Activated CD8-positive, alpha-beta memory T cell treated with anti-CD3 and anti-CD28 coated beads, Interleukin-2, amount 50 U/mL, for 4 hours (primary cell): ENCODE measurements around the gene KCTD10.

Experiments used
- DNase-seq: peaks from one replicate; pipeline ENCODE4 v3.0.0-alpha.2; 2020

KCTD10 gene

GRCh38 chr12:109467978-109468676, 9.0 kb downstream of the KCTD10 start:
- no peak for DNase-seq

GRCh38 chr12:109466821-109467220, 10.3 kb downstream of the KCTD10 start:
- DNase-seq: no peak

DNA sequence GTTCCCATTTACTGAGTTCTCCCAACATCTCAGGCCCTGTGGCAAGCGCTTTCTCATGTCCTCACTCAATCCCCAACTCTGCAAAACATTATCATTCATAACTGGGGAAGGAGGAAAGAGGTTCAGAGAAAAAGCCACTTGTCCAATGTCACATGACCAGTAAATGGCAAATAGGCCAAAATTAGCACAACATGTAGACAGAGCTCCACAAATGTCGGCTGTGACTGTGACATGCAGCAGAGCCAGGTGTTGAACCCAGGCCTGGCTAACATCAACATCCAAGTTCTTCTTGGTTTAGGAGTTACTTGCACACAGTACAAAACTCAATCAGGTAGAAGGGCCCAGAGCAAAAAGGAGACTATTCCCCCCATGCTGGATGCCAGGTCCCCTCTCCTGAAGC, 10.8 kb downstream of the KCTD10 start:
- no peak for DNase-seq

- DNase-seq: no peak
These were observed 12.3 kb downstream of the KCTD10 start for GRCh38 chr12:109464642-109465351.

DNA sequence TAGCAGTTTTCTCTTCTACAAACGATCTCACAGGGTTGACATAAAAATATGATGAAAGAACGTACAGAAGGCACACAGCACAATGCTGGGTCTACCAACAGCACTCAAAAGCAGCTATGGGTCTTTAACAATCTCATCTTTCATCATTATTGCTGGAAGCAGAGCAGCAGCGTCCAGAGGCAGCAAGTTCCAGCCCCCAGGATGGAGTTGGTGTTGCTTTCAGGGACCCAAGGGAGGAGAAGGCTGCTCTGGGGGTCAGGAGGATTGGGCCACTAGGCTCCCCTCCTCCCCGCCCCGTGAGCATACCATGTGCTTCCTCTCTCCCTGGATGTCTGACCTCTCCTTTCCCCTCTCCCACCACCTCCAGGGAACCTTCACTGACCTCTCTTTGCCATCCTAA, 13.3 kb downstream of the KCTD10 start:
- no peak for DNase-seq

- no peak for DNase-seq
These were observed 14.0 kb downstream of the KCTD10 start for GRCh38 chr12:109462868-109463692.

GRCh38 chr12:109461846-109462756, 15.0 kb downstream of the KCTD10 start:
- no peak for DNase-seq

DNA sequence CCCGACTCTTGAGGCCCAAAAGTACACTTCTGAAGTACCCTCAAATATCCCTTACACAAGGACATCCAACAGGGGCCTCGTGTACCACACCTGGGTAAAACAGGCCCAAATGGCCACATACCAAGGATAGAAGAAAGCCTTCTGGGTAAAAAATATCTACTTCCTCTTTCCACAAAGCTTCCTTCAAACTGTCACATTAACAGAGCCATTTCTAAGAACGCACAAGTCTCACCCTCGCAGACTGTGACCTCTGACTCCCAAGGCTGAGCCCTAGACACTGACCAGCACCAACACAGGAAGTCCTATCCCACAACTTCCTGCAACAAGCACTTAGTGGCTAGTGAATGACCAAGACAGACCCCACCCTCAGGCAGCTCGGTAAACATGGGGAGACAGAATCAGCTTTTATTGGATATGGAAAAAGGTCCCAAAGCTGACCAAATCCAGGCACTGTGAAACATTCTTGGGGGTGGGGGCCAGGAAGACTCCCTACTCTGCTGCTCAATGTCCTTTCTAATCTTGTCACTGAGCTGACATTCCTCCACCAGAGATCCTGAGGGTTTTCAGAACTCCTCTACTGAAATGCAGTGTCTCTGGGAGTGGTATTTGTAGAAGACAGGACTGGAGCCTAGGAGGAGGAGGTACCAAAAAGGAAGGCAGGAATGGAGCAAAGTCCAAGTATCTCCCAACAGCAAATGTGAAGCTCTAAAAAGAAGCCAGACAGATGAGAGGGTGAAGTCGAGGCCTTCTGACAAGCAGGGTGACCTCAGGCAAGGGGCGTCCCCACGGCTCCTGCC, 15.9 kb downstream of the KCTD10 start:
- DNase-seq: no peak

- DNase-seq: no peak
These were observed 16.6 kb downstream of the KCTD10 start for GRCh38 chr12:109460538-109460937.

DNA sequence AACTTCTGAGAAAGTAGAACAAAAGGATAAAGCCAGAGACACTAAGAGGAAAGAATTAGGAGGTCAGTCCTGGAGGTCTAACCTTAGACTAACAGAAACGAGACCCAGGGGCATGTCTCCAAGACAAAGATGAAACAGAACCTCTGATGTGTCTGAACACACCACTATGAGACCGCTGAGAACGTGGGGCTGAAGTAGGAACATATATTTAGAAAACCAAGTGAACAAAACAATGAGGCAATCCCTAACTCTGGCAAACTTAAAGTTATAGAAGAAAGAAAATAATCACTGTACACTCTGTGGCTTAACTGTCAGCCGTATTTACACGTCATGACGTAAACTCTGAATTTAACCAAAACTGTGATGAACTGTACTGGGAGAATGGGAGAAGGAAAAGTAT, 17.9 kb downstream of the KCTD10 start:
- DNase-seq: no peak

- DNase-seq: no peak
These were observed 18.3 kb downstream of the KCTD10 start for GRCh38 chr12:109458771-109459208.

GRCh38 chr12:109458086-109458485, 19.0 kb downstream of the KCTD10 start:
- DNase-seq: no peak

DNA sequence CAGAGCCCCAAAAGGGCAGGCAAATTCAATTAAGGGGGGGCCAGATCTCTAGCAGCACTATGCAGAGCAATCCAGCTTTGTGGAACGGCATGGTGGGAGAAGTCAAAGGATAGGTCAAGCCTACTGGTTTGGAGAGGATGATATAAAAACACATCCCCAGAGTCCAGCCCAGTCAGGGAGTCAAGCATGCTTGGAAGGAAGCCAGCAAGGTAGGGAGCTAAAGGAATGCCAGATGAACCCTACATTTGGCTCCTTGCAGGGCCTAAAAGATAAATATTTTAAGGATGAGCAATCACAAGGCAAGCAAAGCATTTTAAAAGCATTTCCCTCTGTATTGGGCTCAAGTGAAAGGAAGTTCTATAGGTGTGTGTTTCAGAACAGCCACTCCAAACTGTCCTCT, 21.4 kb downstream of the KCTD10 start:
- DNase-seq: no peak

DNA sequence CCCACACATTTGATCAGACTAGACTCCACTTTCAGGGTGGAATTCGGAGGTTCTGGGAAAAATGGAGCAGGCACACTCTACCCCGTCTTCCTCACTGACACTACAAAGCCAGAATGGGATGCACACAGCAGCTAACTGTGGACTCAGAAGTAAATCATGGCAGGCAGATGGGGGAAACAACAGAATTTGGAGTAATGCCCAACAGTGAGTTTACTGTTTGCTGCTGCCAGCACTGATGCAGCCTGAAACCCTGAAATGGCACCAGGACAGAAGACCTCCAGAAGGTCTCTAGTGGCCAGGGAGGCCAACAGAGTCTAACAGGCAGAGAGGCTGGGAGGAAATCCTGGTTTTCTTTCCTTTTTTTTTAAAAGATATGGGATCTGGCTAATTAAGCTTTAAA, 24.6 kb downstream of the KCTD10 start:
- no peak for DNase-seq

GRCh38 chr12:109451400-109451799, 25.7 kb downstream of the KCTD10 start:
- DNase-seq: no peak

- no peak for DNase-seq
These were observed 26.1 kb downstream of the KCTD10 start for GRCh38 chr12:109450980-109451379.

- no peak for DNase-seq
These were observed 27.1 kb downstream of the KCTD10 start for GRCh38 chr12:109449845-109450532.

GRCh38 chr12:109448707-109449390, 28.3 kb downstream of the KCTD10 start:
- DNase-seq: no peak

- DNase-seq: no peak
These were observed 28.8 kb downstream of the KCTD10 start for GRCh38 chr12:109448272-109448671.

GRCh38 chr12:109447482-109447881, 29.6 kb downstream of the KCTD10 start:
- no peak for DNase-seq
